ENCODE data around the gene PSMD14.

DNA sequence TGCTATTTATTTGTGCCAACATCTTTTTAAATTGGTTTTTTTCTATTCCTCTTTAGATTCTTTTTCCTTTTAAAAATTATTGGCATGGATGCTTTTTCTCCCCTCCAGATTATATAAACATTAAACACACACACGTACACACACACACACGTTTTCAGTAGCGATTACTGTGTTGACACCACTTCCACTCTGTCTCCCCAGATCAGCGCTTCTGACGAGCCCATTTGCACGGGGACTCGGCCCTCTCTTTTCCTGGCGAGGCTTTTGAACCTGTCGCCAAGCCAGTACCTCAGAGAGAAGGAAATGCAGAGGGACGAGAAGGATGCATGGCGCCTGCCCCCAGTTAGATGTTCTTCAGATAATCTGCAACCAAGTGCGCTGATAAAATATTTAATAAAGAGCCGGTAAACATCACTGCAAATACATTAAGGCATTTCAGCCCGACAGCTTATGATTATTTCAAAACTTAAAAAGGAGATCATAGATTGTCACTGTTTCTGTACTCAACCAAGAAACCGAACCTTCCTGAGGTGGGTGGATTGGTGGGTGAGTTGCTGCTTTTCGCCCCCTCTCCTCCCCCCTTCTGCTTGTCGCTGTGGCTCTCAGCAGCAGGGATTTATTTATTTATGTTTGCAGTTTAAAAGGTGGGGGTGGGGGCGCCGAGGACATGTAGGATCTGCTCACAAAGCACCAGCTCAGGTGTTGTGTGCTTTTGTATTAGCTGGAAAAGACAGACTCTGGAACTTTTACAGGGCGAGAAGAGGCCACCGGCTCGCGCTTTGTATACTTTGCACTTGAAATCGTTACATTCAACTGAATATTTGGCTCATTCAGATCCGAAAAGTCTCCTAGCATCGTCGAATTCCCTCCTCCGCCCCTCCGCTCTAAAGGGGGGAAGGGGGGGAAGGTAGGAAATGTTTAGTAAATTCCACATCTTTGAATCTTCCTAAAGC is 107.1 kb downstream of the PSMD14 start:
- TF ChIP-seq POLR2AphosphoS5 (IDR thresholded peaks at IDR 0.05; ENCODE audit: low read depth, low read length), result no peak
- no peak for TF ChIP-seq TAF1 (IDR thresholded peaks at IDR 0.05; ENCODE audit: borderline replicate concordance, insufficient read depth, low read length)
- TF ChIP-seq REST (IDR thresholded peaks at IDR 0.05; ENCODE audit: insufficient read depth in 1 of 2, low read depth in 2 of 2, low read length in 2 of 2), result no peak

All from PFSK-1 (cell line).